K562 (cell line): ENCODE data around the gene PHPT1. TPM values are rescaled to one million over a fixed set of nuclear protein-coding genes. Genes with fewer than 3 reads are reported as not detected.

Source experiments
- ATAC-seq: fragments of 200-7000 bp; cut with Tn5 transposase; 3 replicates; pipeline ENCODE4 v1.9.1; 2020; ENCODE audit warnings: moderate library complexity
- BruUV-seq: library from RNA; stranded (reverse); fragments of 400-500 nt; replicated peaks from 2 replicates; lab custom pipeline; 2021; lab: Mats Ljungman, UMichigan
- CTCF ChIA-PET: fragments of 300-600 bp; formaldehyde crosslinking; extraction: SDS; loops from one replicate; lab custom pipeline; 2021; ENCODE audit warnings: low intra/inter-chr PET ratio; lab: Yijun Ruan, JAX
- POLR2A ChIA-PET: fragments of 300-600, 350-650 bp; sonication (Branson Sonifier 250); formaldehyde crosslinking; extraction: SDS; loops from one replicate; lab custom pipeline; 2021; ENCODE audit warnings: antibody characterized with exemption, inconsistent platforms; lab: Yijun Ruan, JAX
- DNase-seq, 4 experiments: peaks; one replicate each; pipeline versions ENCODE4 v3.0.0 to v3.0.0-alpha.2; 2011 to 2018; ENCODE audit warnings: low spot score in 3 of 4, mixed read lengths in 3 of 4; ENCODE audit errors: extremely low read depth in 1 of 4
- FAIRE-seq: peaks from 2 replicates; lab custom pipeline; 2011; peaks lifted over from hg19 to GRCh38; lab: Jason Lieb, UNC
- H2AFZ ChIP-seq: 2 replicates; pipeline ENCODE4 v1.6.0; 2011; ENCODE audit warnings: low read depth, low read length, control low read depth, inconsistent platforms
- H3K27ac ChIP-seq: fragments of 200-600 bp; 3 replicates; pipeline ENCODE4 v1.8.0; 2011; ENCODE audit warnings: low read depth, mild to moderate bottlenecking, control low read depth, inconsistent platforms, low read length, moderate library complexity, mixed read lengths; ENCODE audit errors: extremely low read depth
- H3K27me3 ChIP-seq, 2 experiments: fragments of 300-600 bp in 1 of 2; 2 replicates in 1 of 2; 3 replicates in 1 of 2; pipeline versions ENCODE4 v1.6.0 to v1.8.0; 2011; ENCODE audit warnings: inconsistent platforms in 2 of 2, low read length in 2 of 2, mild to moderate bottlenecking in 1 of 2, mixed read lengths in 1 of 2, moderate library complexity in 1 of 2; ENCODE audit not compliant: control insufficient read depth in 2 of 2, insufficient read depth in 2 of 2
- H3K36me3 ChIP-seq: fragments of 300-600 bp; 3 replicates; pipeline ENCODE4 v1.8.0; 2011; ENCODE audit warnings: mild to moderate bottlenecking, low read length, inconsistent platforms; ENCODE audit not compliant: control insufficient read depth, insufficient read depth
- H3K4me1 ChIP-seq, 2 experiments: fragments of 200-600 bp in 1 of 2; replicated peaks in 1 of 2; 2 replicates in 1 of 2; 3 replicates in 1 of 2; pipeline versions ENCODE4 v1.5.1 to v1.8.0; 2011; ENCODE audit warnings: inconsistent platforms in 2 of 2, low read length in 2 of 2, mild to moderate bottlenecking in 1 of 2, mixed read lengths in 1 of 2, moderate library complexity in 1 of 2; ENCODE audit not compliant: control insufficient read depth in 2 of 2, insufficient read depth in 2 of 2
- H3K4me2 ChIP-seq: 2 replicates; pipeline ENCODE4 v1.6.1; 2011; ENCODE audit warnings: low read length, control low read depth, inconsistent platforms, mixed read lengths; ENCODE audit not compliant: insufficient read depth
- H3K4me3 ChIP-seq: fragments of 200-600 bp; sonication (generic), shearing (Covaris generic); 2 replicates; pipeline ENCODE4 v1.5.1; 2016; ENCODE audit warnings: control low read depth, inconsistent platforms
- H3K79me2 ChIP-seq: fragments of 200-600 bp; 3 replicates; pipeline ENCODE4 v1.8.0; 2011; ENCODE audit warnings: low read length, inconsistent platforms; ENCODE audit not compliant: control insufficient read depth, insufficient read depth
- H3K9ac ChIP-seq, 2 experiments: 2 replicates each; pipeline versions ENCODE4 v1.6.0 to v1.6.1; 2011; ENCODE audit warnings: low read depth in 2 of 2, low read length in 2 of 2, control low read depth in 1 of 2, inconsistent platforms in 1 of 2, mild to moderate bottlenecking in 1 of 2, mixed read lengths in 1 of 2; ENCODE audit not compliant: insufficient read depth in 1 of 2
- H3K9me1 ChIP-seq: one replicate; pipeline ENCODE4 v1.6.0; 2011; ENCODE audit warnings: inconsistent platforms, mild to moderate bottlenecking, low read length, moderate library complexity; ENCODE audit not compliant: control insufficient read depth, insufficient read depth
- H3K9me3 ChIP-seq: replicated peaks from 2 replicates; pipeline ENCODE4 v1.5.1; 2011; ENCODE audit warnings: low read depth, low read length, inconsistent platforms; ENCODE audit not compliant: control insufficient read depth, insufficient read depth
- H4K20me1 ChIP-seq: replicated peaks from 2 replicates; pipeline ENCODE4 v1.6.1; 2011; ENCODE audit warnings: low read length, inconsistent platforms, mixed read lengths; ENCODE audit not compliant: control insufficient read depth, insufficient read depth
- DIDO1 ChIP-seq: fragments of 450-650 bp; IDR thresholded peaks from 2 replicates; pipeline ENCODE4 v1.6.1; 2016; ENCODE audit warnings: low read depth, missing biosample characterization, missing genetic modification characterization
- EGR1 ChIP-seq: fragments of 450-650 bp; conservative IDR thresholded peaks from 2 replicates; pipeline ENCODE4 v1.6.1; 2017; ENCODE audit warnings: mild to moderate bottlenecking
- ETV6 ChIP-seq, 3 experiments: fragments of 150-350 bp in 1 of 3; sonication (generic) in 1 of 3; formaldehyde crosslinking in 1 of 3; IDR thresholded peaks; 2 replicates each; pipeline versions ENCODE4 v1.6.1 to v1.8.0; 2014 to 2022; ENCODE audit warnings: borderline replicate concordance in 2 of 3, low read depth in 2 of 3, antibody characterized with exemption in 1 of 3, low read length in 1 of 3, mild to moderate bottlenecking in 1 of 3, missing genetic modification reagents in 1 of 3
- FUS ChIP-seq: fragments of 200-400 bp; formaldehyde crosslinking; optimal IDR thresholded peaks from 2 replicates; pipeline ENCODE3; 2017; ENCODE audit warnings: low read depth, low read length
- GATAD2B ChIP-seq: fragments of 450-650 bp; IDR thresholded peaks from 2 replicates; pipeline ENCODE4 v1.6.1; 2017; ENCODE audit warnings: mild to moderate bottlenecking, borderline replicate concordance
- HOXB6 ChIP-seq: fragments of 250-450 bp; sonication (Bioruptor Pico); IDR thresholded peaks from 2 replicates; pipeline ENCODE4 v1.5.1; 2022; ENCODE audit warnings: mild to moderate bottlenecking, borderline replicate concordance
- LEF1 ChIP-seq: fragments of 450-650 bp; IDR thresholded peaks from 2 replicates; pipeline ENCODE4 v1.6.1; 2016; ENCODE audit warnings: mild to moderate bottlenecking
- MCM7 ChIP-seq, 2 experiments: fragments of 450-650 bp; IDR thresholded peaks; 2 replicates each; pipeline ENCODE4 v1.6.1; 2016 to 2018
- NFXL1 ChIP-seq: fragments of 450-650 bp; formaldehyde crosslinking; IDR thresholded peaks from 2 replicates; pipeline ENCODE4 v1.4.0; 2021; ENCODE audit warnings: mild to moderate bottlenecking
- PHTF2 ChIP-seq: fragments of 250-450 bp; sonication (Bioruptor Pico); IDR thresholded peaks from 2 replicates; pipeline ENCODE4 v1.5.0; 2021; ENCODE audit warnings: mild to moderate bottlenecking
- SMARCE1 ChIP-seq: fragments of 450-650 bp; IDR thresholded peaks from 2 replicates; pipeline ENCODE4 v1.7.1; 2016; ENCODE audit warnings: mild to moderate bottlenecking
- SUPT5H ChIP-seq: fragments of 450-650 bp; IDR thresholded peaks from 2 replicates; pipeline ENCODE4 v1.6.1; 2016
- TAF9B ChIP-seq: fragments of 450-650 bp; IDR thresholded peaks from 2 replicates; pipeline ENCODE4 v1.6.1; 2018; ENCODE audit warnings: mild to moderate bottlenecking; ENCODE audit not compliant: partially characterized antibody
- ZBTB1 ChIP-seq: sonication (generic); formaldehyde crosslinking; IDR thresholded peaks from 2 replicates; pipeline ENCODE4 v1.8.1; 2023; ENCODE audit warnings: missing genetic modification reagents, low read depth, mild to moderate bottlenecking, borderline replicate concordance
- ZFPM2 ChIP-seq: fragments of 250-450 bp; sonication (Bioruptor Pico); IDR thresholded peaks from 2 replicates; pipeline ENCODE4 v1.5.1; 2022; ENCODE audit warnings: mild to moderate bottlenecking
- ZNF263 ChIP-seq: sonication (generic); formaldehyde crosslinking; IDR thresholded peaks from 2 replicates; pipeline ENCODE4 v1.8.0; 2022; ENCODE audit warnings: mild to moderate bottlenecking, missing genetic modification reagents, borderline replicate concordance
- ZNF408 ChIP-seq: fragments of 250-450 bp; sonication (Bioruptor Pico); IDR thresholded peaks from 2 replicates; pipeline ENCODE4 v1.4.0; 2020; ENCODE audit warnings: low read depth, mild to moderate bottlenecking, moderate library complexity
- ZZZ3 ChIP-seq: fragments of 450-650 bp; IDR thresholded peaks from 2 replicates; pipeline ENCODE4 v1.6.1; 2016; ENCODE audit warnings: antibody characterized with exemption, mild to moderate bottlenecking, moderate library complexity
- WGBS: fragments of 100-300 bp; shearing (Covaris generic); methylation state at CpG from one replicate; pipeline ENCODE4 v1.1.6; 2016; ENCODE audit warnings: low coverage, mixed read lengths; ENCODE audit not compliant: insufficient coverage; ENCODE audit errors: missing lambda C conversion rate; 5-methylcytosine and 5-hydroxymethylcytosine counted together
- in situ Hi-C: fragments of 300-500 bp; cut with MboI; formaldehyde crosslinking; loops from 4 replicates; pipeline ENCODE4 v1.15.0; 2018; ENCODE audit warnings: inconsistent platforms, mixed read lengths
- intact Hi-C: fragments of 100-400 bp; cut with micrococcal nuclease; formaldehyde crosslinking; loops from 2 replicates; pipeline ENCODE4 v1.14.2; 2022
- polyA plus RNA-seq, 8 experiments: library from polyadenylated mRNA; depleted of rRNA in 4 of 8; stranded (reverse) in 5 of 8; unstranded in 3 of 8; fragments of >200 nt; fragmentation: Nextera tagmentation in 2 of 8; fragmentation: Illumina TruSeq in 1 of 8; extraction: Ambion mirVana in 2 of 8; extraction: Trizol in 1 of 8; gene quantifications; 2 replicates each; pipeline versions ENCODE4 v1.2.1 to v1.2.3, GENCODE V29; 2011 to 2014; ENCODE audit warnings: inconsistent platforms in 1 of 8, missing spikeins in 1 of 8
- total RNA-seq, 7 experiments: library from RNA; depleted of rRNA in 6 of 7; stranded (reverse); fragments of >200 nt in 6 of 7; fragmentation: Illumina TruSeq in 2 of 7; extraction: Trizol in 2 of 7; gene quantifications; 2 replicates each; pipeline versions ENCODE4 v1.2.1 to v1.2.3, GENCODE V29; 2011 to 2021; ENCODE audit warnings: low replicate concordance in 1 of 7
- TF ChIP-seq, protein P1 (sequence below): fragments of 250-450 bp; sonication (Bioruptor Pico); IDR thresholded peaks from 2 replicates; pipeline ENCODE4 v1.5.0; 2020; ENCODE audit warnings: mild to moderate bottlenecking, borderline replicate concordance
- TF ChIP-seq, protein P2 (sequence below): fragments of 450-650 bp; IDR thresholded peaks from 2 replicates; pipeline ENCODE4 v1.6.1; 2017; ENCODE audit warnings: antibody characterized with exemption

Gene PHPT1
- total and polyA plus RNA-seq, 9 of the 15 experiments (the other 6 are each of a cell fraction or from before 2014, with no cell fraction given), result 20.9 to 166 (median 129) TPM

DNA sequence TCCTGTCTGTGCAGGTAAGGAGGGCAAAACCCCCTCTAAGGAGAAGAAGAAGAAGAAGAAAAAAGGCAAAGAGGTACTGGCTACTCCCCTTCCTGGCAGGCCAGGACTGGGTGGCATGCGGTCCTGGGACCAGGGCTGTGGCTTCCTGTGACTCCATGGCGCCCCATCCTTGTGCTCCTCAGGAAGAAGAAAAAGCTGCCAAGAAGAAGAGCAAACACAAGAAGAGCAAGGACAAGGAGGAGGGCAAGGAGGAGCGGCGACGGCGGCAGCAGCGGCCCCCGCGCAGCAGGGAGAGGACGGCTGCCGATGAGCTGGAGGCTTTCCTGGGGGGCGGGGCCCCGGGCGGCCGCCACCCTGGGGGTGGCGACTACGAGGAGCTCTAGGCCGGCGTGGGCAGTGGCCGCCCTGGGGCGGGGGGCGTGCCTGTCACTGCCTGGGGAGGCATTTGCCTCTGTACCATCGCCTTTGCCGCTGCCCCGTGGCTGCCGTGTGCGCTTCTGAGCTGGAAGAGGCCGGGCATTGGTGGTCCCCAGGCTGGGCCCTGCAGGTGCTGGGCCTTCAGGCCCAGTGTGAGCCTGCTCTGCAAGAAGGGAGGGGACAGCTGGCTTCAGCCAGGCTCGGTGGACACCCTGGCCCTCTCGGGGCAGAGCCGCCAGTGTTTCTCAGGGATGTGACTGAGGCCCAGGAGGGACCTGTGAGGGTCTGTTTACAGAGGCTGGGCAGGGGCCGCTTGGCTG is 8.9 kb upstream of the PHPT1 start:
- Histone ChIP-seq H3K27me3 (no peaks in the 10 kb centered on the region), H4K20me1 (peaks cover 17% of the 10 kb centered on the region), H3K4me1 (peaks cover 12 to 92% of the 10 kb centered on the region in 2 experiments), H3K36me3 (peaks cover 54% of the 10 kb centered on the region; the same call in 2 of the 3 replicates), H2AFZ (no peak overlapping the region), H3K9me3 (no peaks in the 10 kb centered on the region), H3K9ac (peak overlapping the region in 1 of 2 experiments; percentile 75; a peak in 3 of 4 replicates), H3K4me3 (no peak overlapping the region), H3K79me2 (no peaks in the 10 kb centered on the region), H3K9me1 (no peaks in the 10 kb centered on the region), H3K27ac (peak overlapping the region; percentile 28; the same call in 2 of the 3 replicates), H3K4me2 (no peak overlapping the region; the same call in 1 of the 2 replicates)
- POLR2A ChIA-PET, result interaction anchor here (0.6 to 2.6 kb wide), 10 partner anchors 8 to 182 kb away, joined by 3 to 10 read pairs (median 3); partner anchors contain the start of gene TMEM141
- FAIRE-seq (peak; percentile 72), ATAC-seq (peak; percentile 62), DNase-seq (peak; percentile 74 to 83 (median 78))
- in situ Hi-C loops, result no loop called here
- 39% methylated on average over 15 of the region's 32 CpGs for WGBS
- BruUV-seq, result TSS peak; percentile 84
- CTCF ChIA-PET, result no interaction called here
- intact Hi-C loops, result loop anchor here (2.0 kb wide), 1 partner anchor 54 kb away; no protein-coding TSS in a partner anchor
- TF ChIP-seq ZFPM2 (CRISPR knock-in tag), result no peak
- no peak for TF ChIP-seq MCM7 (IDR thresholded peaks at IDR 0.05)
- peak; percentile 81 for TF ChIP-seq EGR1
- TF ChIP-seq ETV6 (IDR thresholded peaks at IDR 0.05; ENCODE audit: borderline replicate concordance in 1 of 2, low read depth in 2 of 2, low read length in 1 of 2), result no peak
- TF ChIP-seq ETV6 (CRISPR knock-in tag; IDR thresholded peaks at IDR 0.05; ENCODE audit: borderline replicate concordance), result no peak
- TF ChIP-seq GATAD2B, result no peak
- no peak for TF ChIP-seq DIDO1 (tag)
- peak; percentile 73; the same call in 1 of the 2 replicates for TF ChIP-seq ZNF263 (CRISPR knock-in tag)
- TF ChIP-seq SUPT5H, result peak; percentile 54; the same call in 1 of the 2 replicates
- no peak for TF ChIP-seq NFXL1 (CRISPR knock-in tag)
- TF ChIP-seq HOXB6 (CRISPR knock-in tag), result no peak
- TF ChIP-seq ZZZ3, result no peak
- TF ChIP-seq PHTF2 (CRISPR knock-in tag), result no peak
- TF ChIP-seq FUS, result peak; percentile 69
- TF ChIP-seq ZBTB1 (CRISPR knock-in tag), result no peak
- TF ChIP-seq, protein P1, sequence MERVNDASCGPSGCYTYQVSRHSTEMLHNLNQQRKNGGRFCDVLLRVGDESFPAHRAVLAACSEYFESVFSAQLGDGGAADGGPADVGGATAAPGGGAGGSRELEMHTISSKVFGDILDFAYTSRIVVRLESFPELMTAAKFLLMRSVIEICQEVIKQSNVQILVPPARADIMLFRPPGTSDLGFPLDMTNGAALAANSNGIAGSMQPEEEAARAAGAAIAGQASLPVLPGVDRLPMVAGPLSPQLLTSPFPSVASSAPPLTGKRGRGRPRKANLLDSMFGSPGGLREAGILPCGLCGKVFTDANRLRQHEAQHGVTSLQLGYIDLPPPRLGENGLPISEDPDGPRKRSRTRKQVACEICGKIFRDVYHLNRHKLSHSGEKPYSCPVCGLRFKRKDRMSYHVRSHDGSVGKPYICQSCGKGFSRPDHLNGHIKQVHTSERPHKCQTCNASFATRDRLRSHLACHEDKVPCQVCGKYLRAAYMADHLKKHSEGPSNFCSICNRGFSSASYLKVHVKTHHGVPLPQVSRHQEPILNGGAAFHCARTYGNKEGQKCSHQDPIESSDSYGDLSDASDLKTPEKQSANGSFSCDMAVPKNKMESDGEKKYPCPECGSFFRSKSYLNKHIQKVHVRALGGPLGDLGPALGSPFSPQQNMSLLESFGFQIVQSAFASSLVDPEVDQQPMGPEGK, result no peak
- no peak for TF ChIP-seq TAF9B
- TF ChIP-seq LEF1, result no peak
- TF ChIP-seq, protein P2, sequence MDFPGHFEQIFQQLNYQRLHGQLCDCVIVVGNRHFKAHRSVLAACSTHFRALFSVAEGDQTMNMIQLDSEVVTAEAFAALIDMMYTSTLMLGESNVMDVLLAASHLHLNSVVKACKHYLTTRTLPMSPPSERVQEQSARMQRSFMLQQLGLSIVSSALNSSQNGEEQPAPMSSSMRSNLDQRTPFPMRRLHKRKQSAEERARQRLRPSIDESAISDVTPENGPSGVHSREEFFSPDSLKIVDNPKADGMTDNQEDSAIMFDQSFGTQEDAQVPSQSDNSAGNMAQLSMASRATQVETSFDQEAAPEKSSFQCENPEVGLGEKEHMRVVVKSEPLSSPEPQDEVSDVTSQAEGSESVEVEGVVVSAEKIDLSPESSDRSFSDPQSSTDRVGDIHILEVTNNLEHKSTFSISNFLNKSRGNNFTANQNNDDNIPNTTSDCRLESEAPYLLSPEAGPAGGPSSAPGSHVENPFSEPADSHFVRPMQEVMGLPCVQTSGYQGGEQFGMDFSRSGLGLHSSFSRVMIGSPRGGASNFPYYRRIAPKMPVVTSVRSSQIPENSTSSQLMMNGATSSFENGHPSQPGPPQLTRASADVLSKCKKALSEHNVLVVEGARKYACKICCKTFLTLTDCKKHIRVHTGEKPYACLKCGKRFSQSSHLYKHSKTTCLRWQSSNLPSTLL, result no peak
- TF ChIP-seq ZNF408, result no peak
- TF ChIP-seq SMARCE1, result no peak
